HEK293 (cell line): ENCODE results near the gene ELAC2.
A peak's percentile ranks its signal among the peaks of the same experiment; 100 is the strongest.

ENCODE experiments used
- CTCF ChIA-PET: fragments of 350-600 bp; formaldehyde crosslinking; extraction: SDS; loops from one replicate; lab custom pipeline; 2021; ENCODE audit warnings: antibody characterized with exemption; lab: Yijun Ruan, JAX
- POLR2A ChIA-PET: fragments of 300-600 bp; formaldehyde crosslinking; extraction: SDS; loops from one replicate; lab custom pipeline; 2020; ENCODE audit warnings: antibody characterized with exemption, inconsistent platforms; lab: Yijun Ruan, JAX
- H3K27ac ChIP-seq: fragments of 200-500 bp; sonication (Bioruptor generic); 2 replicates; pipeline ENCODE4 v1.5.1; 2014; ENCODE audit warnings: low read depth, low read length, control low read depth, inconsistent platforms; ENCODE audit errors: extremely low read depth
- H3K36me3 ChIP-seq, 2 experiments: fragments of 200-500 bp in 1 of 2; sonication (Bioruptor generic) in 1 of 2; 1 replicate in 1 of 2; 2 replicates in 1 of 2; pipeline ENCODE4 v1.5.1; 2014 to 2017; ENCODE audit warnings: inconsistent platforms in 2 of 2, low read length in 2 of 2; ENCODE audit not compliant: control insufficient read depth in 2 of 2, insufficient read depth in 1 of 2
- H3K4me1 ChIP-seq: fragments of 200-500 bp; sonication (Bioruptor generic); 2 replicates; pipeline ENCODE4 v1.5.1; 2014; ENCODE audit warnings: mild to moderate bottlenecking, low read length, inconsistent platforms; ENCODE audit not compliant: control insufficient read depth, insufficient read depth
- H3K4me3 ChIP-seq: 2 replicates; pipeline ENCODE4 v1.5.1; 2011; ENCODE audit warnings: low read depth, mild to moderate bottlenecking, control low read depth, low read length, moderate library complexity
- H3K9me3 ChIP-seq: fragments of 200-500 bp; sonication (Bioruptor generic); 2 replicates; pipeline ENCODE4 v1.5.1; 2014; ENCODE audit warnings: low read depth, low read length, inconsistent platforms; ENCODE audit not compliant: control insufficient read depth, insufficient read depth
- IKZF3 ChIP-seq: fragments of 450-650 bp; IDR thresholded peaks from 2 replicates; pipeline ENCODE4 v1.5.0; 2018; ENCODE audit warnings: missing biosample characterization, mild to moderate bottlenecking, missing genetic modification characterization, moderate library complexity
- MYNN ChIP-seq: fragments of 450-650 bp; formaldehyde crosslinking; IDR thresholded peaks from 2 replicates; pipeline ENCODE4 v1.5.1; 2016; ENCODE audit warnings: missing biosample characterization, missing genetic modification characterization, borderline replicate concordance
- SP7 ChIP-seq: fragments of 450-650 bp; formaldehyde crosslinking; IDR thresholded peaks from 2 replicates; pipeline ENCODE4 v1.5.1; 2016; ENCODE audit warnings: missing biosample characterization, missing genetic modification characterization
- ZNF214 ChIP-seq: fragments of 450-650 bp; formaldehyde crosslinking; IDR thresholded peaks from 2 replicates; pipeline ENCODE4 v1.5.1; 2017; ENCODE audit warnings: missing biosample characterization, mild to moderate bottlenecking, missing genetic modification characterization, borderline replicate concordance
- ZNF24 ChIP-seq: fragments of 450-650 bp; formaldehyde crosslinking; IDR thresholded peaks from 2 replicates; pipeline ENCODE4 v1.5.1; 2016; ENCODE audit warnings: missing biosample characterization, missing genetic modification characterization
- ZNF274 ChIP-seq, 2 experiments: fragments of 200-500 bp in 1 of 2; fragments of 450-650 bp in 1 of 2; sonication (Bioruptor generic) in 1 of 2; formaldehyde crosslinking in 1 of 2; IDR thresholded peaks; 2 replicates each; pipeline versions ENCODE4 v1.5.1 to v1.6.1; 2014 to 2016; ENCODE audit warnings: borderline replicate concordance in 1 of 2, inconsistent platforms in 1 of 2, low read length in 1 of 2, missing biosample characterization in 1 of 2, missing genetic modification characterization in 1 of 2
- ZNF302 ChIP-seq: fragments of 450-650 bp; formaldehyde crosslinking; IDR thresholded peaks from 2 replicates; pipeline ENCODE4 v1.5.1; 2016; ENCODE audit warnings: missing biosample characterization, missing genetic modification characterization, low read depth
- ZNF560 ChIP-seq: fragments of 450-650 bp; formaldehyde crosslinking; IDR thresholded peaks from 2 replicates; pipeline ENCODE4 v1.5.1; 2017; ENCODE audit warnings: missing biosample characterization, missing genetic modification characterization, borderline replicate concordance
- ZNF654 ChIP-seq: fragments of 450-650 bp; formaldehyde crosslinking; IDR thresholded peaks from 2 replicates; pipeline ENCODE4 v1.5.1; 2016; ENCODE audit warnings: low read depth, missing biosample characterization, missing genetic modification characterization
- ZNF660 ChIP-seq: fragments of 450-650 bp; IDR thresholded peaks from 2 replicates; pipeline ENCODE4 v1.5.1; 2018; ENCODE audit warnings: missing biosample characterization, mild to moderate bottlenecking, missing genetic modification characterization
- ZNF677 ChIP-seq: fragments of 450-650 bp; IDR thresholded peaks from 2 replicates; pipeline ENCODE4 v1.5.0; 2018; ENCODE audit warnings: missing biosample characterization, mild to moderate bottlenecking, missing genetic modification characterization, moderate library complexity
- ZNF707 ChIP-seq: fragments of 450-650 bp; formaldehyde crosslinking; IDR thresholded peaks from 2 replicates; pipeline ENCODE4 v1.5.1; 2016; ENCODE audit warnings: missing biosample characterization, missing genetic modification characterization
- ZNF76 ChIP-seq: fragments of 450-650 bp; formaldehyde crosslinking; IDR thresholded peaks from 2 replicates; pipeline ENCODE4; 2016; ENCODE audit warnings: low read depth, missing biosample characterization, missing genetic modification characterization, borderline replicate concordance
- ZNF785 ChIP-seq: fragments of 450-650 bp; formaldehyde crosslinking; IDR thresholded peaks from 2 replicates; pipeline ENCODE4 v1.5.1; 2016; ENCODE audit warnings: missing biosample characterization, missing genetic modification characterization
- TF ChIP-seq, protein P1 (sequence below): fragments of 450-650 bp; formaldehyde crosslinking; conservative IDR thresholded peaks from 2 replicates; pipeline ENCODE4 v1.5.1; 2016; ENCODE audit warnings: low read depth, missing biosample characterization, missing genetic modification characterization
- TF ChIP-seq, protein P2 (sequence below): fragments of 450-650 bp; formaldehyde crosslinking; IDR thresholded peaks from 2 replicates; pipeline ENCODE4 v1.5.1; 2016; ENCODE audit warnings: missing biosample characterization, missing genetic modification characterization
- TF ChIP-seq, protein P3 (sequence below): fragments of 450-650 bp; formaldehyde crosslinking; IDR thresholded peaks from 2 replicates; pipeline ENCODE4 v1.5.1; 2016; ENCODE audit warnings: missing biosample characterization, missing genetic modification characterization
- TF ChIP-seq, protein P4 (sequence below): fragments of 450-650 bp; formaldehyde crosslinking; IDR thresholded peaks from 2 replicates; pipeline ENCODE4 v1.5.1; 2017; ENCODE audit warnings: missing biosample characterization, missing genetic modification characterization
- TF ChIP-seq, protein P5 (sequence below): fragments of 450-650 bp; formaldehyde crosslinking; IDR thresholded peaks from 2 replicates; pipeline ENCODE4 v1.5.1; 2016; ENCODE audit warnings: missing biosample characterization, missing genetic modification characterization
- TF ChIP-seq, protein P6 (sequence below): fragments of 450-650 bp; formaldehyde crosslinking; IDR thresholded peaks from 2 replicates; pipeline ENCODE4 v1.5.1; 2016; ENCODE audit warnings: missing biosample characterization, missing genetic modification characterization, low read depth

ELAC2 gene

DNA sequence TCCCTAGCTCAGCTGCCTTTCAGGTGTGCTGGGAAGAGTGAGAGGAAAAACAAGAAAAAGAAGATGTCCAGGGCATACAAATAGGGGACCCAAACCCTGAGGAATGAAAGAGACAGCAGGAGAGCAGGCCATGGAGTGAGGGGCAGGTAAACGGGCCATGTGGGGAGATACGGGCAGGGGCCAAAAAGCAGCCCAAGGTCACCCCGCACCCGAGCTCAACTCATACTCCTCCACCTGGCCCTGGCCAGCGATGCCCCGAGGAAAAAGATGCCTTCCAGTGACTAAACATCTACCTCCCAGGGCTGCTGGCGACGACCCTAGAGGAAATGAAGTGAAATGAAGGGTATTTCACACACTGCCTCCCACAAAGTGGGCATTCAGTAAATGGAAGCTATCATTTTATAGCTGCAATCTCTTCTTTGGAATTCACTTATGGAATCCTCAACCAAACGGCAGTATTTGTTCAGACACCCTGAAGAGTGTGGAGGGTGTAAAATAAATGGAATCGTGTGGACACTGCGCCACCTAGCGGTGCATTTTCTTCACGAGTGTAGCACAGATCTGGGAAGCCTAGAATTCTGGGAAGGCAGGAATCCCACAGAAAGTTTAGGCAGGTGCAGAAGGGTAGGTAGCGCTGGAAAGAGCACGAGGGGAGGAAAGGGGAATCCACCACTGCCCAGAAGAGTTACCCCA, 14.9 kb downstream of the ELAC2 start:
- H3K4me3 ChIP-seq = no peak overlapping the region
- no peaks in the 10 kb centered on the region for H3K9me3 ChIP-seq
- POLR2A ChIA-PET = interaction anchor here (1.9 kb wide), 1 partner anchor 15 kb away, joined by 8 read pairs; the partner anchor contains the start of gene ELAC2
- H3K4me1 ChIP-seq = peaks cover 2% of the 10 kb centered on the region; the same call in 1 of the 2 replicates
- H3K36me3 ChIP-seq = peaks cover 53 to 97% of the 10 kb centered on the region in 2 experiments
- TF ChIP-seq, protein P1, sequence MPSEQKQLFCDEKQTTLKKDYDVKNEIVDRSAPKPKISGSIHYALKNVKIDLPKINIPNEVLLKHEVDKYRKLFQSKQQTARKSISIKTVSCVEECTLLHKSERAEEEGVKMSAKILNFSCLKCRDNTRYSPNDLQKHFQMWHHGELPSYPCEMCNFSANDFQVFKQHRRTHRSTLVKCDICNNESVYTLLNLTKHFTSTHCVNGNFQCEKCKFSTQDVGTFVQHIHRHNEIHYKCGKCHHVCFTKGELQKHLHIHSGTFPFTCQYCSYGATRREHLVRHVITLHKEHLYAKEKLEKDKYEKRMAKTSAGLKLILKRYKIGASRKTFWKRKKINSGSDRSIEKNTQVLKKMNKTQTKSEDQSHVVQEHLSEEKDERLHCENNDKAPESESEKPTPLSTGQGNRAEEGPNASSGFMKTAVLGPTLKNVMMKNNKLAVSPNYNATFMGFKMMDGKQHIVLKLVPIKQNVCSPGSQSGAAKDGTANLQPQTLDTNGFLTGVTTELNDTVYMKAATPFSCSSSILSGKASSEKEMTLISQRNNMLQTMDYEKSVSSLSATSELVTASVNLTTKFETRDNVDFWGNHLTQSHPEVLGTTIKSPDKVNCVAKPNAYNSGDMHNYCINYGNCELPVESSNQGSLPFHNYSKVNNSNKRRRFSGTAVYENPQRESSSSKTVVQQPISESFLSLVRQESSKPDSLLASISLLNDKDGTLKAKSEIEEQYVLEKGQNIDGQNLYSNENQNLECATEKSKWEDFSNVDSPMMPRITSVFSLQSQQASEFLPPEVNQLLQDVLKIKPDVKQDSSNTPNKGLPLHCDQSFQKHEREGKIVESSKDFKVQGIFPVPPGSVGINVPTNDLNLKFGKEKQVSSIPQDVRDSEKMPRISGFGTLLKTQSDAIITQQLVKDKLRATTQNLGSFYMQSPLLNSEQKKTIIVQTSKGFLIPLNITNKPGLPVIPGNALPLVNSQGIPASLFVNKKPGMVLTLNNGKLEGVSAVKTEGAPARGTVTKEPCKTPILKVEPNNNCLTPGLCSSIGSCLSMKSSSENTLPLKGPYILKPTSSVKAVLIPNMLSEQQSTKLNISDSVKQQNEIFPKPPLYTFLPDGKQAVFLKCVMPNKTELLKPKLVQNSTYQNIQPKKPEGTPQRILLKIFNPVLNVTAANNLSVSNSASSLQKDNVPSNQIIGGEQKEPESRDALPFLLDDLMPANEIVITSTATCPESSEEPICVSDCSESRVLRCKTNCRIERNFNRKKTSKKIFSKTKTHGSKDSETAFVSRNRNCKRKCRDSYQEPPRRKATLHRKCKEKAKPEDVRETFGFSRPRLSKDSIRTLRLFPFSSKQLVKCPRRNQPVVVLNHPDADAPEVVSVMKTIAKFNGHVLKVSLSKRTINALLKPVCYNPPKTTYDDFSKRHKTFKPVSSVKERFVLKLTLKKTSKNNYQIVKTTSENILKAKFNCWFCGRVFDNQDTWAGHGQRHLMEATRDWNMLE (tag by site-specific recombination) = no peak
- TF ChIP-seq ZNF214 (tag by site-specific recombination) (no peak), ZNF707 (tag by site-specific recombination) (no peak), MYNN (tag by site-specific recombination) (no peak), ZNF785 (tag by site-specific recombination) (no peak), ZNF560 (tag by site-specific recombination) (no peak), IKZF3 (tag by site-specific recombination) (peak; percentile 57; the same call in 1 of the 2 replicates), SP7 (tag by site-specific recombination) (no peak), ZNF654 (peak; percentile 92), ZNF660 (tag by site-specific recombination) (0 out of 2 replicates have a peak, but pooled peaks have one; percentile 33), ZNF677 (no peak), ZNF302 (no peak), ZNF76 (tag by site-specific recombination) (peak; percentile 81), ZNF24 (tag by site-specific recombination) (no peak), ZNF274 (IDR thresholded peaks at IDR 0.05; ENCODE audit: low read length) (no peak), ZNF274 (tag by site-specific recombination; IDR thresholded peaks at IDR 0.05; ENCODE audit: borderline replicate concordance) (no peak)
- TF ChIP-seq, protein P2, sequence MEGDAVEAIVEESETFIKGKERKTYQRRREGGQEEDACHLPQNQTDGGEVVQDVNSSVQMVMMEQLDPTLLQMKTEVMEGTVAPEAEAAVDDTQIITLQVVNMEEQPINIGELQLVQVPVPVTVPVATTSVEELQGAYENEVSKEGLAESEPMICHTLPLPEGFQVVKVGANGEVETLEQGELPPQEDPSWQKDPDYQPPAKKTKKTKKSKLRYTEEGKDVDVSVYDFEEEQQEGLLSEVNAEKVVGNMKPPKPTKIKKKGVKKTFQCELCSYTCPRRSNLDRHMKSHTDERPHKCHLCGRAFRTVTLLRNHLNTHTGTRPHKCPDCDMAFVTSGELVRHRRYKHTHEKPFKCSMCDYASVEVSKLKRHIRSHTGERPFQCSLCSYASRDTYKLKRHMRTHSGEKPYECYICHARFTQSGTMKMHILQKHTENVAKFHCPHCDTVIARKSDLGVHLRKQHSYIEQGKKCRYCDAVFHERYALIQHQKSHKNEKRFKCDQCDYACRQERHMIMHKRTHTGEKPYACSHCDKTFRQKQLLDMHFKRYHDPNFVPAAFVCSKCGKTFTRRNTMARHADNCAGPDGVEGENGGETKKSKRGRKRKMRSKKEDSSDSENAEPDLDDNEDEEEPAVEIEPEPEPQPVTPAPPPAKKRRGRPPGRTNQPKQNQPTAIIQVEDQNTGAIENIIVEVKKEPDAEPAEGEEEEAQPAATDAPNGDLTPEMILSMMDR (tag by site-specific recombination) = peak; percentile 65
- TF ChIP-seq, protein P3, sequence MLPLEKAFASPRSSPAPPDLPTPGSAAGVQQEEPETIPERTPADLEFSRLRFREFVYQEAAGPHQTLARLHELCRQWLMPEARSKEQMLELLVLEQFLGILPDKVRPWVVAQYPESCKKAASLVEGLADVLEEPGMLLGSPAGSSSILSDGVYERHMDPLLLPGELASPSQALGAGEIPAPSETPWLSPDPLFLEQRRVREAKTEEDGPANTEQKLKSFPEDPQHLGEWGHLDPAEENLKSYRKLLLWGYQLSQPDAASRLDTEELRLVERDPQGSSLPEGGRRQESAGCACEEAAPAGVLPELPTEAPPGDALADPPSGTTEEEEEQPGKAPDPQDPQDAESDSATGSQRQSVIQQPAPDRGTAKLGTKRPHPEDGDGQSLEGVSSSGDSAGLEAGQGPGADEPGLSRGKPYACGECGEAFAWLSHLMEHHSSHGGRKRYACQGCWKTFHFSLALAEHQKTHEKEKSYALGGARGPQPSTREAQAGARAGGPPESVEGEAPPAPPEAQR = no peak
- TF ChIP-seq, protein P4, sequence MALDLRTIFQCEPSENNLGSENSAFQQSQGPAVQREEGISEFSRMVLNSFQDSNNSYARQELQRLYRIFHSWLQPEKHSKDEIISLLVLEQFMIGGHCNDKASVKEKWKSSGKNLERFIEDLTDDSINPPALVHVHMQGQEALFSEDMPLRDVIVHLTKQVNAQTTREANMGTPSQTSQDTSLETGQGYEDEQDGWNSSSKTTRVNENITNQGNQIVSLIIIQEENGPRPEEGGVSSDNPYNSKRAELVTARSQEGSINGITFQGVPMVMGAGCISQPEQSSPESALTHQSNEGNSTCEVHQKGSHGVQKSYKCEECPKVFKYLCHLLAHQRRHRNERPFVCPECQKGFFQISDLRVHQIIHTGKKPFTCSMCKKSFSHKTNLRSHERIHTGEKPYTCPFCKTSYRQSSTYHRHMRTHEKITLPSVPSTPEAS (tag by site-specific recombination) = no peak
- TF ChIP-seq, protein P5, sequence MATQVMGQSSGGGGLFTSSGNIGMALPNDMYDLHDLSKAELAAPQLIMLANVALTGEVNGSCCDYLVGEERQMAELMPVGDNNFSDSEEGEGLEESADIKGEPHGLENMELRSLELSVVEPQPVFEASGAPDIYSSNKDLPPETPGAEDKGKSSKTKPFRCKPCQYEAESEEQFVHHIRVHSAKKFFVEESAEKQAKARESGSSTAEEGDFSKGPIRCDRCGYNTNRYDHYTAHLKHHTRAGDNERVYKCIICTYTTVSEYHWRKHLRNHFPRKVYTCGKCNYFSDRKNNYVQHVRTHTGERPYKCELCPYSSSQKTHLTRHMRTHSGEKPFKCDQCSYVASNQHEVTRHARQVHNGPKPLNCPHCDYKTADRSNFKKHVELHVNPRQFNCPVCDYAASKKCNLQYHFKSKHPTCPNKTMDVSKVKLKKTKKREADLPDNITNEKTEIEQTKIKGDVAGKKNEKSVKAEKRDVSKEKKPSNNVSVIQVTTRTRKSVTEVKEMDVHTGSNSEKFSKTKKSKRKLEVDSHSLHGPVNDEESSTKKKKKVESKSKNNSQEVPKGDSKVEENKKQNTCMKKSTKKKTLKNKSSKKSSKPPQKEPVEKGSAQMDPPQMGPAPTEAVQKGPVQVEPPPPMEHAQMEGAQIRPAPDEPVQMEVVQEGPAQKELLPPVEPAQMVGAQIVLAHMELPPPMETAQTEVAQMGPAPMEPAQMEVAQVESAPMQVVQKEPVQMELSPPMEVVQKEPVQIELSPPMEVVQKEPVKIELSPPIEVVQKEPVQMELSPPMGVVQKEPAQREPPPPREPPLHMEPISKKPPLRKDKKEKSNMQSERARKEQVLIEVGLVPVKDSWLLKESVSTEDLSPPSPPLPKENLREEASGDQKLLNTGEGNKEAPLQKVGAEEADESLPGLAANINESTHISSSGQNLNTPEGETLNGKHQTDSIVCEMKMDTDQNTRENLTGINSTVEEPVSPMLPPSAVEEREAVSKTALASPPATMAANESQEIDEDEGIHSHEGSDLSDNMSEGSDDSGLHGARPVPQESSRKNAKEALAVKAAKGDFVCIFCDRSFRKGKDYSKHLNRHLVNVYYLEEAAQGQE (tag by site-specific recombination) = no peak
- TF ChIP-seq, protein P6, sequence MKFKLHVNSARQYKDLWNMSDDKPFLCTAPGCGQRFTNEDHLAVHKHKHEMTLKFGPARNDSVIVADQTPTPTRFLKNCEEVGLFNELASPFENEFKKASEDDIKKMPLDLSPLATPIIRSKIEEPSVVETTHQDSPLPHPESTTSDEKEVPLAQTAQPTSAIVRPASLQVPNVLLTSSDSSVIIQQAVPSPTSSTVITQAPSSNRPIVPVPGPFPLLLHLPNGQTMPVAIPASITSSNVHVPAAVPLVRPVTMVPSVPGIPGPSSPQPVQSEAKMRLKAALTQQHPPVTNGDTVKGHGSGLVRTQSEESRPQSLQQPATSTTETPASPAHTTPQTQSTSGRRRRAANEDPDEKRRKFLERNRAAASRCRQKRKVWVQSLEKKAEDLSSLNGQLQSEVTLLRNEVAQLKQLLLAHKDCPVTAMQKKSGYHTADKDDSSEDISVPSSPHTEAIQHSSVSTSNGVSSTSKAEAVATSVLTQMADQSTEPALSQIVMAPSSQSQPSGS (tag by site-specific recombination) = no peak
- TF ChIP-seq, all 188 proteins: peak for 5
- H3K27ac ChIP-seq = no peak overlapping the region
- CTCF ChIA-PET = interaction anchor here (0.6 to 4.5 kb wide), 34 partner anchors 11 to 825 kb away, joined by 3 to 48 read pairs (median 4); partner anchors contain the start of genes ELAC2 and MYOCD
